ACC112 (cell line): ENCODE results near the gene PPP1R17.

Experiments used
- H2AFZ ChIP-seq: fragments of 200-600 bp; sonication (generic); one replicate; pipeline ENCODE4 v1.6.0; 2017; ENCODE audit warnings: antibody characterized with exemption, low read length; ENCODE audit not compliant: unreplicated experiment
- H3K27ac ChIP-seq: fragments of 200-600 bp; sonication (generic); 2 replicates; pipeline ENCODE4 v1.5.1; 2014; ENCODE audit warnings: low read depth, mild to moderate bottlenecking, antibody characterized with exemption, low read length, moderate library complexity
- H3K27me3 ChIP-seq: fragments of 200-600 bp; sonication (generic); 2 replicates; pipeline ENCODE4 v1.6.1; 2014; ENCODE audit warnings: mild to moderate bottlenecking, antibody characterized with exemption, low read length, moderate library complexity, mixed read lengths; ENCODE audit not compliant: insufficient read depth
- H3K36me3 ChIP-seq: fragments of 200-600 bp; sonication (generic); 2 replicates; pipeline ENCODE4 v1.6.1; 2016; ENCODE audit warnings: mild to moderate bottlenecking, antibody characterized with exemption, low read length, moderate library complexity, mixed read lengths; ENCODE audit not compliant: insufficient read depth
- H3K4me1 ChIP-seq: fragments of 200-600 bp; sonication (generic); one replicate; pipeline ENCODE4 v1.6.1; 2016; ENCODE audit warnings: low read length, mixed read lengths; ENCODE audit not compliant: insufficient read depth, unreplicated experiment, control insufficient read depth
- H3K4me3 ChIP-seq: fragments of 200-600 bp; sonication (generic); 2 replicates; pipeline ENCODE4 v1.5.1; 2014; ENCODE audit warnings: mild to moderate bottlenecking, low read depth, low read length
- H3K79me2 ChIP-seq: fragments of 200-600 bp; sonication (generic); one replicate; pipeline ENCODE4 v1.6.0; 2016; ENCODE audit warnings: low read length; ENCODE audit not compliant: control insufficient read depth, unreplicated experiment, insufficient read depth

Gene PPP1R17

DNA sequence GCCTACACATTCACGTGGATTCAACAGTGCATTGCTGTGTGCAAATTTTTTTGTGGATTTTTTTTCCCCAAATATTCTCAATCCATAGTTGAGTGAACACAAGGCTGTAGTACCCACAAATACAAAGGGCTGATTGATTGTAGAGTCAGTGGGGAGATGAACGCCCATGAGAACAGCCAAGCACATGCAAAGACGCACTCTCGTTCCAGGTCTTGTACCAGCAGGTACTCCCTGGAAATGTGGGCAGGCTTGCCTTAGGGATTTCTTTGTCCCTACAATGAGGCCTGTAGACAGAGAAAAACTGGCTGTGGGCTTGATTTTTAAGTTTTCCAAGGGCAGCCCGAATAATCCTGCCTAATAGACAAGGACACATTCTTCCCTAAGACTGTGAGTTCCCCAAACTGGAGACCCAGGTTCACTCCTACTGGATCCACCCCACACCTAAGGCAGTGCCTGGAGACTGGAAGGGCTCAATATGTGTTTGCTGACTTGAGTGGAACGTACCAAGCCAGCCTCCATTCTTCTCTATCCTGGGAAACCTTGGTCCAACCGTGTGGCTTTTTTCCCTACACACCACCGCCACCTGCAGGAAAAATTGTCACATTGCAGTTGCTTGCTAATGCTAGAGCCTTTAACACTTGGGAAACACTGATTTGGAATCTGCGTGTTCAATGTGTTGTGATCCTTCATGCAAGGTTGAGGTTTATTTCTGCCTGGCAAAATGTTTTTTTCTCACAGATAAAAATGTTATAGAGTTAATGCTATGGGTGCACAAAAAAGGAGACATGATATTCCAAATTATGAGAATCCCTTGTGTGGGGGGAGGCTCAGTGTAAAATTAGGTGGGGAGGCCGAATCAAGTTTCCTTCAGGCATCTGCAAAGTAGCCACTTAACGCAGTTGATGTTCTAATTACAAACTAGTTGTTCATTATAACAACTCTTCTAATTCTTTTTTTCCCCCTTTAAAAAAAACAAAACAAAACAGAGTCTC, 49.3 kb downstream of the PPP1R17 start:
- no peaks in the 10 kb centered on the region for H3K4me1 ChIP-seq
- H3K79me2 ChIP-seq = no peaks in the 10 kb centered on the region
- H3K36me3 ChIP-seq = no peaks in the 10 kb centered on the region
- no peak overlapping the region for H2AFZ ChIP-seq
- no peak overlapping the region for H3K27ac ChIP-seq
- H3K4me3 ChIP-seq = no peak overlapping the region
- H3K27me3 ChIP-seq = peaks cover 3% of the 10 kb centered on the region; the same call in 1 of the 2 replicates

GRCh38 chr7:31741852-31742251, 54.8 kb downstream of the PPP1R17 start:
- H3K27ac ChIP-seq = no peak overlapping the region
- no peaks in the 10 kb centered on the region for H3K36me3 ChIP-seq
- H2AFZ ChIP-seq = no peak overlapping the region
- H3K79me2 ChIP-seq = no peaks in the 10 kb centered on the region
- H3K4me1 ChIP-seq = no peaks in the 10 kb centered on the region
- H3K27me3 ChIP-seq = peaks cover 22% of the 10 kb centered on the region
- H3K4me3 ChIP-seq = no peak overlapping the region

DNA sequence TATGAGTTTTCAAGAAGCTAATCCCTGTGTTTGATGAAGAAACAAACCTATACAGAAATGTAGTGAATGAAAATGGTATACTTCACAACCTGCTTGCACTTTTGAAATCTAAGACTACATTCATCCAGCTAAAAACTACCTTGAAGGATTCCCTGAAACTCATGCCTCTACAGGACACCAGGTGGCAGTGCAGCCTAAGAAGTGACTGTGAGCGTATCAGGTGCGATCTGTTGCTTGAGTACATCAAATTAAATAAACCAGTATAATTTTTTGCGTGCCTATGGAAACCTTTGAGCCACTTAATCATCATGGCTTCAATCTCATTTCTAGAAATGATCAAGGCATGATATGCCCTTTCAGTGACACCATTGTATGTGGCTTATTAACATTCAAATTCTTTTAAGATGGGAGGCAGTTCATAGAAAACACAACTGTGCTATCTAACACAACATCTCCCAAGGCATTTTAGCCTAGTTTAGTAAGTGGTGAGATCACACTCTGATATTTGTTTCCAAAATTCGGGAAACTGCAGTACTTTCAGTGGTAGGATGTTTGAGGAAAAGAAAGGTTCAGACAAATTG, 57.4 kb downstream of the PPP1R17 start:
- no peaks in the 10 kb centered on the region for H3K4me1 ChIP-seq
- peaks cover 22% of the 10 kb centered on the region for H3K27me3 ChIP-seq
- no peak overlapping the region for H3K4me3 ChIP-seq

DNA sequence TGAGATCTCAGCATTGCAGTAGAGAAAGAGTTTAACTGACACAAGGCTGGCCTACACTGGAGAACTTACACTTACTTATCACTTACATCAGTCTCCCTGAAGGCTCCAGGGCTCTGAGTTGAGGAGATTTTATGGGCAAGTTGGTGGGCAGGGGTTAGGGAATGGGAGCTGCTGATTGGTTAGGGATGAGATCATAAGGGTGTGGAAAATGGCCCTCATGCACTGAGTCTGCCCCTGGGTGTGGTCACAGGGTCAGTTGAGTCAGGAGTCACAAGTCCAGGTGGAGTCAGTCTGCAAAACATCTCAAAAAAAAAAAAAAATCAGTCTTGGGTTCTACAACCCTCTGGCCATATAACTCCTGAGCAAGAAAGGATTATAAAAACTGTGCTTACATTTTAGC, 60.5 kb downstream of the PPP1R17 start:
- H3K79me2 ChIP-seq = no peaks in the 10 kb centered on the region
- no peaks in the 10 kb centered on the region for H3K4me1 ChIP-seq
- H3K36me3 ChIP-seq = no peaks in the 10 kb centered on the region
- H3K27me3 ChIP-seq = peaks cover 9% of the 10 kb centered on the region; the same call in 1 of the 2 replicates
- no peak overlapping the region for H3K4me3 ChIP-seq
- H3K27ac ChIP-seq = no peak overlapping the region
- H2AFZ ChIP-seq = no peak overlapping the region

More for the DNA sequence above, 57.4 kb downstream of the PPP1R17 start:
- Histone ChIP-seq H2AFZ (no peak overlapping the region), H3K79me2 (no peaks in the 10 kb centered on the region), H3K27ac (no peak overlapping the region), H3K36me3 (no peaks in the 10 kb centered on the region)

DNA sequence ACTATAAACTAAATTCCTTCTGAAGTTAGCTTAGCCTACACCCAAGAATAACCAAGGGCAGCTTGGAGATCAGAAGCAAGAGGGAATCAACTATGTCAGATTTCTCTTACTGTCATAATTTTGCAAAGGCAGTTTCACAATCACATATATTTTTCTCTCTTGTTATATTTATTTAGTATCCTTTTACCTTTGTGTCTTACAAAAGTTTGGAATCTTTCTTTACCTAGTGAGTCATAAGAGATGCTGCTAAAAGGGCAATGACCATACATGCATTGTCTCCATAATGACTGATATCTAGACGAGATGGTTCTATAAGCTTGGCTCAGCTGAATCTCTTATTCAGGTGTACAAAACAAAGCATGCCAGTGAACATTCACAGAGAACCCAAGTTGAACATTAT, 61.1 kb downstream of the PPP1R17 start:
- H3K36me3 ChIP-seq = no peaks in the 10 kb centered on the region
- H3K27me3 ChIP-seq = peaks cover 4% of the 10 kb centered on the region; the same call in 1 of the 2 replicates
- H3K4me1 ChIP-seq = no peaks in the 10 kb centered on the region
- H3K4me3 ChIP-seq = no peak overlapping the region
- no peak overlapping the region for H2AFZ ChIP-seq
- no peak overlapping the region for H3K27ac ChIP-seq
- H3K79me2 ChIP-seq = no peaks in the 10 kb centered on the region

GRCh38 chr7:31751726-31752125, 64.7 kb downstream of the PPP1R17 start:
- Histone ChIP-seq H3K27me3 (no peaks in the 10 kb centered on the region), H2AFZ (no peak overlapping the region), H3K4me1 (no peaks in the 10 kb centered on the region), H3K79me2 (no peaks in the 10 kb centered on the region), H3K36me3 (no peaks in the 10 kb centered on the region), H3K27ac (no peak overlapping the region), H3K4me3 (no peak overlapping the region)
